GM23338 (cell line): ENCODE data around the gene PRTN3. TPM values are rescaled to one million over a fixed set of nuclear protein-coding genes. Genes with fewer than 3 reads are reported as not detected.

ENCODE experiments used
- ATAC-seq: fragments of 200-7000 bp; cut with Tn5 transposase; 3 replicates; pipeline ENCODE4 v1.9.1; 2020
- DNase-seq: peaks from one replicate; pipeline ENCODE4 v3.0.0-alpha.2; 2015; ENCODE audit warnings: low spot score
- H2AFZ ChIP-seq: fragments of 200-600 bp; sonication (generic); 2 replicates; pipeline ENCODE4 v1.8.0; 2016; ENCODE audit warnings: antibody characterized with exemption, mild to moderate bottlenecking, moderate library complexity
- H3F3A ChIP-seq: fragments of 200-600 bp; sonication (generic); replicated peaks from 2 replicates; pipeline ENCODE4 v1.8.0; 2017; ENCODE audit warnings: antibody characterized with exemption, mixed run types, low read depth
- H3K27ac ChIP-seq: fragments of 200-600 bp; sonication (generic); 2 replicates; pipeline ENCODE4 v1.6.1; 2016; ENCODE audit warnings: low read depth
- H3K27me3 ChIP-seq: fragments of 200-600 bp; sonication (generic); 2 replicates; pipeline ENCODE4 v1.8.0; 2016; ENCODE audit warnings: mild to moderate bottlenecking, mixed run types, moderate library complexity; ENCODE audit not compliant: insufficient read depth
- H3K36me3 ChIP-seq: fragments of 200-600 bp; sonication (generic); 2 replicates; pipeline ENCODE4 v1.8.0; 2016; ENCODE audit warnings: mild to moderate bottlenecking; ENCODE audit not compliant: insufficient read depth
- H3K4me1 ChIP-seq: fragments of 200-600 bp; sonication (generic); 2 replicates; pipeline ENCODE4 v1.8.0; 2016; ENCODE audit warnings: mild to moderate bottlenecking, moderate library complexity; ENCODE audit not compliant: insufficient read depth
- H3K4me2 ChIP-seq: fragments of 200-600 bp; sonication (generic); 2 replicates; pipeline ENCODE4 v1.7.1; 2017; ENCODE audit warnings: mixed run types
- H3K4me3 ChIP-seq: fragments of 200-600 bp; sonication (generic); 2 replicates; pipeline ENCODE4 v1.6.1; 2016; ENCODE audit warnings: mixed run types
- H3K79me2 ChIP-seq: fragments of 200-600 bp; sonication (generic); replicated peaks from 2 replicates; pipeline ENCODE4 v1.8.0; 2017; ENCODE audit warnings: mild to moderate bottlenecking; ENCODE audit not compliant: insufficient read depth
- H3K9me2 ChIP-seq: fragments of 200-600 bp; sonication (generic); 2 replicates; pipeline ENCODE4 v1.8.0; 2017; ENCODE audit not compliant: insufficient read depth
- H4K20me1 ChIP-seq: fragments of 200-600 bp; sonication (generic); replicated peaks from 2 replicates; pipeline ENCODE4 v1.8.0; 2017; ENCODE audit warnings: mild to moderate bottlenecking; ENCODE audit not compliant: insufficient read depth
- H3K27ac Mint-ChIP-seq: 2 replicates; pipeline ENCODE4 v1.8.0; 2020; ENCODE audit warnings: inconsistent platforms, mild to moderate bottlenecking, moderate library complexity, mixed read lengths
- H3K27me3 Mint-ChIP-seq: 3 replicates; pipeline ENCODE4 v1.8.0; 2022; ENCODE audit warnings: low read depth, mild to moderate bottlenecking, moderate library complexity, mixed read lengths, inconsistent platforms; ENCODE audit not compliant: insufficient read depth, poor library complexity
- H3K36me3 Mint-ChIP-seq: 3 replicates; pipeline ENCODE4 v1.8.0; 2021; ENCODE audit warnings: low read depth, mild to moderate bottlenecking, inconsistent platforms, moderate library complexity, mixed read lengths
- H3K4me1 Mint-ChIP-seq: 3 replicates; pipeline ENCODE4 v1.8.0; 2020; ENCODE audit warnings: mild to moderate bottlenecking, inconsistent platforms, mixed read lengths
- H3K4me3 Mint-ChIP-seq: 3 replicates; pipeline ENCODE4 v1.8.0; 2021; ENCODE audit warnings: moderate library complexity, mild to moderate bottlenecking, inconsistent platforms, mixed read lengths
- H3K9me3 Mint-ChIP-seq: 3 replicates; pipeline ENCODE4 v1.8.0; 2020; ENCODE audit warnings: moderate library complexity, mild to moderate bottlenecking, inconsistent platforms, mixed read lengths
- CTCF ChIP-seq, 2 experiments: fragments of 200-600 bp in 1 of 2; sonication (generic) in 1 of 2; conservative IDR thresholded peaks; 2 replicates each; pipeline versions ENCODE4 v1.5.1 to v1.6.1; 2016 to 2017; ENCODE audit warnings: antibody characterized with exemption in 2 of 2, low read depth in 2 of 2, mild to moderate bottlenecking in 2 of 2, moderate library complexity in 1 of 2
- EZH2phosphoT487 ChIP-seq: fragments of 200-600 bp; sonication (generic); IDR thresholded peaks from one replicate; pipeline ENCODE4 v1.8.1; 2018; ENCODE audit warnings: antibody characterized with exemption; ENCODE audit not compliant: unreplicated experiment
- JUNB ChIP-seq: IDR thresholded peaks from one replicate; pipeline ENCODE4 v1.6.1; 2016; ENCODE audit warnings: antibody characterized with exemption; ENCODE audit not compliant: unreplicated experiment
- REST ChIP-seq: IDR thresholded peaks from one replicate; pipeline ENCODE4 v1.6.1; 2018; ENCODE audit warnings: antibody characterized with exemption; ENCODE audit not compliant: unreplicated experiment
- polyA plus RNA-seq: library from polyadenylated mRNA; unstranded; fragments of >200 nt; fragmentation: Nextera tagmentation; extraction: Ambion mirVana; gene quantifications from 2 replicates; pipeline ENCODE4 v1.2.1, GENCODE V29; 2016
- total RNA-seq: library from RNA; depleted of rRNA; stranded (reverse); fragments of >200 nt; shearing (Covaris generic); gene quantifications from 2 replicates; pipeline ENCODE4 v1.2.3, GENCODE V29; 2014

The PRTN3 gene
- total and polyA plus RNA-seq, 2 experiments from 2014 or later = 0.21 to 0.68 TPM

- Histone ChIP-seq H3K27me3 (no peaks in the 10 kb centered on the region), H3K27ac (peak overlapping the region; percentile 55; the same call in 1 of the 2 replicates), H3K4me3 (no peak overlapping the region), H3K36me3 (peaks cover 43% of the 10 kb centered on the region), H2AFZ (no peak overlapping the region), H3K9me2 (no peaks in the 10 kb centered on the region), H3K4me2 (no peak overlapping the region), H3F3A (peaks cover 67% of the 10 kb centered on the region), H3K4me1 (peaks cover 20% of the 10 kb centered on the region), H4K20me1 (peaks cover 64% of the 10 kb centered on the region), H3K79me2 (peaks cover 78% of the 10 kb centered on the region)
- no peak for DNase-seq
- no peaks in the 10 kb centered on the region for H3K9me3 Mint-ChIP-seq
- ATAC-seq = no peak
- no peak overlapping the region for H3K4me3 Mint-ChIP-seq
- peaks cover 25% of the 10 kb centered on the region for H3K27me3 Mint-ChIP-seq
- no peak for TF ChIP-seq REST
- H3K27ac Mint-ChIP-seq = 0 out of 2 replicates have a peak overlapping the region, but pooled peaks have one; percentile 72
- H3K36me3 Mint-ChIP-seq = peaks cover 83% of the 10 kb centered on the region
- peaks cover 30% of the 10 kb centered on the region for H3K4me1 Mint-ChIP-seq
These were observed 35.6 kb upstream of the PRTN3 start for GRCh38 chr19:805166-805551.

- Mint-ChIP-seq H3K4me3 (no peak overlapping the region), H3K4me1 (peaks cover 24% of the 10 kb centered on the region), H3K27ac (no peak overlapping the region), H3K36me3 (peaks cover 84% of the 10 kb centered on the region), H3K9me3 (no peaks in the 10 kb centered on the region), H3K27me3 (peaks cover 28% of the 10 kb centered on the region)
- Histone ChIP-seq H4K20me1 (peaks cover 65% of the 10 kb centered on the region), H3K4me1 (peaks cover 12% of the 10 kb centered on the region), H3K27me3 (no peaks in the 10 kb centered on the region), H3F3A (peaks cover 74% of the 10 kb centered on the region), H3K79me2 (peaks cover 73% of the 10 kb centered on the region), H3K4me3 (no peak overlapping the region), H3K27ac (peak overlapping the region; percentile 55; the same call in 1 of the 2 replicates), H3K9me2 (no peaks in the 10 kb centered on the region), H3K36me3 (peaks cover 42% of the 10 kb centered on the region), H2AFZ (no peak overlapping the region), H3K4me2 (no peak overlapping the region)
- ATAC-seq = peak; percentile 18
- peak; percentile 43 for DNase-seq
- no peak for TF ChIP-seq JUNB
These were observed 34.9 kb upstream of the PRTN3 start for GRCh38 chr19:805600-806550.

- no peaks in the 10 kb centered on the region for H3K9me2 ChIP-seq
- peaks cover 47% of the 10 kb centered on the region for H3K36me3 ChIP-seq
- H3K27me3 ChIP-seq = no peaks in the 10 kb centered on the region
- DNase-seq (peak; percentile 25), ATAC-seq (no peak)
- TF ChIP-seq CTCF (conservative IDR thresholded peaks at IDR 0.05; ENCODE audit: low read depth in 2 of 2) = peak in 1 of 2 experiments; percentile 18; a peak in 1 of 4 replicates
- no peak for TF ChIP-seq EZH2phosphoT487
- peaks cover 18% of the 10 kb centered on the region for H3K4me1 Mint-ChIP-seq
- H3K4me2 ChIP-seq = no peak overlapping the region
- no peak overlapping the region; the same call in 2 of the 3 replicates for H3K4me3 Mint-ChIP-seq
- H4K20me1 ChIP-seq = peaks cover 59% of the 10 kb centered on the region
- no peak overlapping the region for H3K27ac Mint-ChIP-seq
- H3K4me1 ChIP-seq = peaks cover 2% of the 10 kb centered on the region; the same call in 1 of the 2 replicates
- no peak overlapping the region for H2AFZ ChIP-seq
- no peak overlapping the region for H3K4me3 ChIP-seq
- H3K27me3 Mint-ChIP-seq = peaks cover 35% of the 10 kb centered on the region
- H3K79me2 ChIP-seq = peaks cover 62% of the 10 kb centered on the region
- peaks cover 83% of the 10 kb centered on the region for H3K36me3 Mint-ChIP-seq
- peak overlapping the region; percentile 70 for H3K27ac ChIP-seq
- H3F3A ChIP-seq = peaks cover 79% of the 10 kb centered on the region
- no peaks in the 10 kb centered on the region for H3K9me3 Mint-ChIP-seq
These were observed 33.9 kb upstream of the PRTN3 start for GRCh38 chr19:806815-807421.
